ENCODE results near the gene MROH9. TPM values are rescaled to one million over a fixed set of nuclear protein-coding genes. Genes with fewer than 3 reads are reported as not detected.

MROH9 gene
- total and polyA plus RNA-seq, 2 experiments from 2014 or later, result 0.15 to 0.23 TPM

DNA sequence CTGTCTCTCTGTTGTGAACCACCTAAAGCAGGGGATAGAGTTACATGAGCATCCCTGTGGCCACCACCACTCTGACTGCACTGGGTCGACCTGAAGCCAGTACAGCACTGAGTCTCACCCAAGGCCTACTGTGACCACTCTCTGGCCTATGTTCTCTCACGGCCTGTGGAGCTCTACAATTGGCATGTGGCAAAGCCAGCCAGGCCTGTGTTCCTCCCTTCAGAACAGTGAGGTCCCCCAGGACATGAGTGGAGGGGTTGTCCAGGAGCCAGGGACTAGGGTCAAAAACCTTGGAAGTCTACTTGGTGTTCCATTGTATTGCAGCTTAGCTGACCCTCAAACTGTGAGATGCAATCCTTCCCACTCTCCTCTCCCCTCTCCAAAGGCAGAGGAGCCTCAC lies 112.7 kb downstream of the MROH9 start:
- WGBS (ENCODE audit: low lambda C conversion rate, missing lambda C conversion rate), result 86% methylated on average over 2 of the region's 2 CpGs
- Histone ChIP-seq H4K20me1 (ENCODE audit: insufficient read depth, poor library complexity, severe bottlenecking) (no peaks in the 10 kb centered on the region), H3K27me3 (no peaks in the 10 kb centered on the region), H3K9me2 (replicated peaks; ENCODE audit: insufficient read depth) (no peaks in the 10 kb centered on the region), H3K9me3 (ENCODE audit: low read depth) (no peaks in the 10 kb centered on the region), H3K4me3 (no peak overlapping the region), H3K4me1 (ENCODE audit: insufficient read depth) (no peaks in the 10 kb centered on the region), H3K36me3 (replicated peaks; ENCODE audit: insufficient read depth, low read depth) (no peaks in the 10 kb centered on the region), H3K4me2 (no peak overlapping the region), H3K79me2 (no peaks in the 10 kb centered on the region), H3K27ac (no peak overlapping the region), H2AFZ (no peak overlapping the region)
- no peak for DNase-seq (ENCODE audit: low spot score)
- TF ChIP-seq EZH2 (IDR thresholded peaks at IDR 0.05; ENCODE audit: borderline replicate concordance), result no peak
- no peak for TF ChIP-seq EZH2phosphoT487 (IDR thresholded peaks at IDR 0.05; ENCODE audit: low read depth, severe bottlenecking, unreplicated experiment)
- TF ChIP-seq, protein P1, sequence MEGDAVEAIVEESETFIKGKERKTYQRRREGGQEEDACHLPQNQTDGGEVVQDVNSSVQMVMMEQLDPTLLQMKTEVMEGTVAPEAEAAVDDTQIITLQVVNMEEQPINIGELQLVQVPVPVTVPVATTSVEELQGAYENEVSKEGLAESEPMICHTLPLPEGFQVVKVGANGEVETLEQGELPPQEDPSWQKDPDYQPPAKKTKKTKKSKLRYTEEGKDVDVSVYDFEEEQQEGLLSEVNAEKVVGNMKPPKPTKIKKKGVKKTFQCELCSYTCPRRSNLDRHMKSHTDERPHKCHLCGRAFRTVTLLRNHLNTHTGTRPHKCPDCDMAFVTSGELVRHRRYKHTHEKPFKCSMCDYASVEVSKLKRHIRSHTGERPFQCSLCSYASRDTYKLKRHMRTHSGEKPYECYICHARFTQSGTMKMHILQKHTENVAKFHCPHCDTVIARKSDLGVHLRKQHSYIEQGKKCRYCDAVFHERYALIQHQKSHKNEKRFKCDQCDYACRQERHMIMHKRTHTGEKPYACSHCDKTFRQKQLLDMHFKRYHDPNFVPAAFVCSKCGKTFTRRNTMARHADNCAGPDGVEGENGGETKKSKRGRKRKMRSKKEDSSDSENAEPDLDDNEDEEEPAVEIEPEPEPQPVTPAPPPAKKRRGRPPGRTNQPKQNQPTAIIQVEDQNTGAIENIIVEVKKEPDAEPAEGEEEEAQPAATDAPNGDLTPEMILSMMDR (IDR thresholded peaks at IDR 0.05; ENCODE audit: poor library complexity), result no peak

DNA sequence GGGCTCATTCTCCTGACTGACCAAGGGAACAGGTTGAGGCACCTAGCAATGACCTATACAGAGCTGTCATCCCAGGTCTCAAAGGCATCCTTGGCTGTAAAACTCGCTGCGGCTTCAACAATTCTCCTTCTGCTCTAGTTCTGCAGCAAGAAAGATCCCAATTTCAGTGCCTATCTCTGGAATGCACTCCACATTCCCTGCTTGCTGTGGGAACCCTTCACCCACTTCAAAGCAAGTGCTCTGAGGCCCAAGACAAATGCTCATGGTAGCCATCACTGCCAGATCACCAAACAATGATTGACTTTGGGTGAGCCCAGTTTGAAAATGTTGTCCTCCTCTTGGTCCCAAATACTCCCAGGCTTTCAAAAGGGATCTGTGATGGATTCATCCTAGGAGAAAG lies 117.6 kb downstream of the MROH9 start:
- no peak for DNase-seq (ENCODE audit: low spot score)
- no peak for TF ChIP-seq EZH2 (IDR thresholded peaks at IDR 0.05; ENCODE audit: borderline replicate concordance)
- TF ChIP-seq, protein P1 (IDR thresholded peaks at IDR 0.05; ENCODE audit: poor library complexity), result no peak
- no peak for TF ChIP-seq EZH2phosphoT487 (IDR thresholded peaks at IDR 0.05; ENCODE audit: low read depth, severe bottlenecking, unreplicated experiment)
- H3K27ac ChIP-seq, result no peak overlapping the region
- H3K4me1 ChIP-seq (ENCODE audit: insufficient read depth), result no peaks in the 10 kb centered on the region
- H3K4me3 ChIP-seq, result no peak overlapping the region
- no peaks in the 10 kb centered on the region for H3K9me2 ChIP-seq (replicated peaks; ENCODE audit: insufficient read depth)
- WGBS (ENCODE audit: low lambda C conversion rate, missing lambda C conversion rate), result 96% methylated on average over 2 of the region's 2 CpGs
- no peaks in the 10 kb centered on the region for H3K36me3 ChIP-seq (replicated peaks; ENCODE audit: insufficient read depth, low read depth)
- no peak overlapping the region for H3K4me2 ChIP-seq
- no peaks in the 10 kb centered on the region for H4K20me1 ChIP-seq (ENCODE audit: insufficient read depth, poor library complexity, severe bottlenecking)
- H3K79me2 ChIP-seq, result no peaks in the 10 kb centered on the region
- no peaks in the 10 kb centered on the region for H3K9me3 ChIP-seq (ENCODE audit: low read depth)
- H2AFZ ChIP-seq, result no peak overlapping the region
- H3K27me3 ChIP-seq, result no peaks in the 10 kb centered on the region

DNA sequence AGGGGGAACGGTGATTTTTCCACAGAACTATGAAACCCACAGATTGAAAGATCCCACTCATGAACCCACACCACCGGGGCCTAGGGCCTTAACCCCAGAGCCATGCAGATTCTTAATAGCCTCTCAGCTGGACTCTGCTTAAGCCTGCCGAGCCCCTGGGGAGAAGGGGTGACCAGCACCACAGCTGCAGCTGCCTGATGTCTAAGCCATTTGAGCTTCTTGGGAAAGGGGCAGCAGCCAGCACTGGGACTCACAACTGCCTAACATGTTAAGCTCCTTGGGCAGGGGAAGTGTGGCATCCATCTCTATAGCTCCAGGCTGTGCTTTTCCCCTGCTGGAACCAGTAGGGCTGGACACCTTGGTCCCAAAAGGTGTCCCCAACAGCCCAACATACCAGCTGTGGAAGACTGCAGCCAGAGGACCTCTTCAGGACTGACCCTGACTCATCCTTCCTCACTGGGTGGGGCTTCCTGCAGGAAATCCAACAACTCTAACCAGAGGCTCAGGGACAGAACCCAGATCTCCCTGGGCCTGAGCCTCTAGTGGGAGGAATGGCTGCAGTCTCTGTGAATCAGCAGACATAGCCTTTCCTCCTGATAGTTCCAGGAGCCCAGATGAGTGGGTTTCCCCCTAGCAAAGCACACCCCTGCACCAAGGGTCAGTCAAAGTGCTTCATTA lies 120.8 kb downstream of the MROH9 start:
- Histone ChIP-seq H3K9me3 (ENCODE audit: low read depth) (no peaks in the 10 kb centered on the region), H4K20me1 (ENCODE audit: insufficient read depth, poor library complexity, severe bottlenecking) (no peaks in the 10 kb centered on the region), H3K36me3 (replicated peaks; ENCODE audit: insufficient read depth, low read depth) (no peaks in the 10 kb centered on the region), H3K27me3 (no peaks in the 10 kb centered on the region), H3K4me2 (no peak overlapping the region), H2AFZ (no peak overlapping the region), H3K4me3 (no peak overlapping the region), H3K27ac (no peak overlapping the region), H3K79me2 (no peaks in the 10 kb centered on the region), H3K4me1 (ENCODE audit: insufficient read depth) (no peaks in the 10 kb centered on the region), H3K9me2 (replicated peaks; ENCODE audit: insufficient read depth) (no peaks in the 10 kb centered on the region)
- WGBS (ENCODE audit: low lambda C conversion rate, missing lambda C conversion rate), result 92% methylated on average over 3 of the region's 3 CpGs
- DNase-seq (ENCODE audit: low spot score), result no peak
- TF ChIP-seq EZH2 (IDR thresholded peaks at IDR 0.05; ENCODE audit: borderline replicate concordance) (no peak), EZH2phosphoT487 (IDR thresholded peaks at IDR 0.05; ENCODE audit: low read depth, severe bottlenecking, unreplicated experiment) (no peak)
- TF ChIP-seq, protein P1 (IDR thresholded peaks at IDR 0.05; ENCODE audit: poor library complexity), result no peak
